GM12878 (cell line): ENCODE results near the gene SURF4. TPM values are rescaled to one million over a fixed set of nuclear protein-coding genes. Genes with fewer than 3 reads are reported as not detected.

ENCODE experiments used
- ATF7 ChIP-seq: fragments of 450-650 bp; IDR thresholded peaks from 2 replicates; pipeline ENCODE4 v1.6.1; 2016; ENCODE audit warnings: low read depth, mild to moderate bottlenecking
- BHLHE40 ChIP-seq, 2 experiments: fragments of 450-650 bp in 1 of 2; IDR thresholded peaks; 2 replicates each; pipeline ENCODE4 v1.6.1; 2011 to 2017; ENCODE audit warnings: low read depth in 2 of 2, borderline replicate concordance in 1 of 2, improper control_type of control experiment in 1 of 2, low read length in 1 of 2, mild to moderate bottlenecking in 1 of 2
- CHD1 ChIP-seq: IDR thresholded peaks from 2 replicates; pipeline ENCODE4 v1.6.1; 2012; ENCODE audit warnings: low read depth, low read length, improper control_type of control experiment
- DPF2 ChIP-seq: fragments of 450-650 bp; IDR thresholded peaks from 2 replicates; pipeline ENCODE4 v1.6.1; 2017; ENCODE audit warnings: mild to moderate bottlenecking
- EGR1 ChIP-seq, 2 experiments: IDR thresholded peaks; 1 replicate in 1 of 2; 2 replicates in 1 of 2; pipeline ENCODE4 v1.6.1; 2011 to 2012; ENCODE audit warnings: low read depth in 2 of 2, low read length in 2 of 2, borderline replicate concordance in 1 of 2, mild to moderate bottlenecking in 1 of 2, moderate library complexity in 1 of 2
- HDAC2 ChIP-seq: fragments of 200-600 bp; sonication (generic); IDR thresholded peaks from 2 replicates; pipeline ENCODE4 v1.6.1; 2017
- HDGF ChIP-seq: fragments of 450-650 bp; IDR thresholded peaks from 2 replicates; pipeline ENCODE4 v1.6.1; 2016; ENCODE audit warnings: antibody characterized with exemption
- JUNB ChIP-seq: IDR thresholded peaks from 2 replicates; pipeline ENCODE4 v1.6.1; 2016; ENCODE audit warnings: antibody characterized with exemption, mild to moderate bottlenecking
- JUND ChIP-seq: IDR thresholded peaks from 2 replicates; pipeline ENCODE4 v1.6.1; 2012; ENCODE audit warnings: low read depth, mild to moderate bottlenecking, low read length, improper control_type of control experiment, moderate library complexity
- KAT2A ChIP-seq: conservative IDR thresholded peaks from 2 replicates; pipeline ENCODE4 v1.6.1; 2011; ENCODE audit warnings: low read depth, low read length; ENCODE audit not compliant: control insufficient read depth
- KDM1A ChIP-seq: fragments of 200-600 bp; sonication (generic); IDR thresholded peaks from 2 replicates; pipeline ENCODE4 v1.6.1; 2016; ENCODE audit warnings: borderline replicate concordance
- MEF2A ChIP-seq: IDR thresholded peaks from 2 replicates; pipeline ENCODE4 v1.6.1; 2011; ENCODE audit warnings: low read depth, mild to moderate bottlenecking, low read length, moderate library complexity; ENCODE audit not compliant: insufficient read depth
- MTA2 ChIP-seq: fragments of 450-650 bp; IDR thresholded peaks from 2 replicates; pipeline ENCODE4 v1.6.1; 2016; ENCODE audit warnings: low read depth, mild to moderate bottlenecking, moderate library complexity
- PAX5 ChIP-seq: IDR thresholded peaks from 2 replicates; pipeline ENCODE4 v1.6.1; 2011; ENCODE audit warnings: low read depth, low read length, borderline replicate concordance
- POLR2A ChIP-seq: IDR thresholded peaks from 2 replicates; pipeline ENCODE4 v1.6.1; 2011; ENCODE audit warnings: low read depth, mild to moderate bottlenecking, low read length
- SREBF2 ChIP-seq: IDR thresholded peaks from 2 replicates; pipeline ENCODE4 v1.6.1; 2012; ENCODE audit warnings: mild to moderate bottlenecking, low read length
- SRF ChIP-seq, 2 experiments: IDR thresholded peaks; 2 replicates each; pipeline ENCODE4 v1.6.1; 2011; ENCODE audit warnings: low read depth in 2 of 2, low read length in 2 of 2, mild to moderate bottlenecking in 1 of 2, moderate library complexity in 1 of 2
- STAT3 ChIP-seq: IDR thresholded peaks from 2 replicates; pipeline ENCODE4 v1.6.1; 2011; ENCODE audit warnings: low read depth, low read length, improper control_type of control experiment
- TBL1XR1 ChIP-seq: IDR thresholded peaks from 2 replicates; pipeline ENCODE4 v1.6.1; 2012; ENCODE audit warnings: low read depth, low read length, improper control_type of control experiment
- ZNF207 ChIP-seq: fragments of 450-650 bp; IDR thresholded peaks from 2 replicates; pipeline ENCODE4 v1.6.1; 2014; ENCODE audit warnings: antibody characterized with exemption, mild to moderate bottlenecking, borderline replicate concordance
- ZNF274 ChIP-seq: IDR thresholded peaks from one replicate; pipeline ENCODE4 v1.8.0; 2011; ENCODE audit not compliant: insufficient read length, insufficient read depth
- ZZZ3 ChIP-seq: IDR thresholded peaks from 2 replicates; pipeline ENCODE4 v1.6.1; 2011; ENCODE audit warnings: low read depth; ENCODE audit not compliant: control insufficient read depth, insufficient read length
- polyA plus RNA-seq, 11 experiments: library from polyadenylated mRNA; depleted of rRNA in 4 of 11; unstranded in 6 of 11; stranded (reverse) in 5 of 11; fragments of >200 nt; fragmentation: Nextera tagmentation in 4 of 11; fragmentation: Illumina TruSeq in 1 of 11; extraction: Ambion mirVana in 4 of 11; extraction: Trizol in 1 of 11; gene quantifications; 1 replicate in 1 of 11; 2 replicates in 10 of 11; pipeline versions ENCODE4 v1.2.1 to v1.2.3, GENCODE V29; 2011 to 2016; ENCODE audit warnings: inconsistent platforms in 2 of 11, missing spikeins in 2 of 11, low read depth in 1 of 11
- total RNA-seq, 4 experiments: library from RNA; depleted of rRNA in 3 of 4; stranded (reverse); fragments of >200 nt in 3 of 4; fragmentation: Illumina TruSeq in 1 of 4; extraction: Trizol in 1 of 4; gene quantifications; 2 replicates each; pipeline versions ENCODE4 v1.2.1 to v1.2.3, GENCODE V29; 2013 to 2021
- TF ChIP-seq, protein P1 (sequence below), 3 experiments: IDR thresholded peaks in 2 of 3; conservative IDR thresholded peaks in 1 of 3; 2 replicates each; pipeline ENCODE4 v1.5.1; 2011; ENCODE audit warnings: low read depth in 3 of 3, low read length in 3 of 3, mild to moderate bottlenecking in 3 of 3, control low read depth in 2 of 3, moderate library complexity in 2 of 3, inconsistent platforms in 1 of 3, mixed read lengths in 1 of 3; ENCODE audit not compliant: control insufficient read depth in 2 of 3, insufficient read depth in 1 of 3; ENCODE audit errors: extremely low read depth in 1 of 3
- TF ChIP-seq, protein P2 (sequence below): IDR thresholded peaks from 2 replicates; pipeline ENCODE4 v1.6.1; 2012; ENCODE audit warnings: mild to moderate bottlenecking, low read depth, low read length
- TF ChIP-seq, protein P3 (sequence below): IDR thresholded peaks from 2 replicates; pipeline ENCODE4 v1.6.1; 2011; ENCODE audit warnings: mild to moderate bottlenecking, low read depth, low read length, moderate library complexity; ENCODE audit not compliant: insufficient replicate concordance

SURF4 gene
- total and polyA plus RNA-seq, 10 of the 15 experiments (the other 5 are each of a cell fraction or from before 2014, with no cell fraction given) = 6.4 to 134 (median 78.7) TPM

DNA sequence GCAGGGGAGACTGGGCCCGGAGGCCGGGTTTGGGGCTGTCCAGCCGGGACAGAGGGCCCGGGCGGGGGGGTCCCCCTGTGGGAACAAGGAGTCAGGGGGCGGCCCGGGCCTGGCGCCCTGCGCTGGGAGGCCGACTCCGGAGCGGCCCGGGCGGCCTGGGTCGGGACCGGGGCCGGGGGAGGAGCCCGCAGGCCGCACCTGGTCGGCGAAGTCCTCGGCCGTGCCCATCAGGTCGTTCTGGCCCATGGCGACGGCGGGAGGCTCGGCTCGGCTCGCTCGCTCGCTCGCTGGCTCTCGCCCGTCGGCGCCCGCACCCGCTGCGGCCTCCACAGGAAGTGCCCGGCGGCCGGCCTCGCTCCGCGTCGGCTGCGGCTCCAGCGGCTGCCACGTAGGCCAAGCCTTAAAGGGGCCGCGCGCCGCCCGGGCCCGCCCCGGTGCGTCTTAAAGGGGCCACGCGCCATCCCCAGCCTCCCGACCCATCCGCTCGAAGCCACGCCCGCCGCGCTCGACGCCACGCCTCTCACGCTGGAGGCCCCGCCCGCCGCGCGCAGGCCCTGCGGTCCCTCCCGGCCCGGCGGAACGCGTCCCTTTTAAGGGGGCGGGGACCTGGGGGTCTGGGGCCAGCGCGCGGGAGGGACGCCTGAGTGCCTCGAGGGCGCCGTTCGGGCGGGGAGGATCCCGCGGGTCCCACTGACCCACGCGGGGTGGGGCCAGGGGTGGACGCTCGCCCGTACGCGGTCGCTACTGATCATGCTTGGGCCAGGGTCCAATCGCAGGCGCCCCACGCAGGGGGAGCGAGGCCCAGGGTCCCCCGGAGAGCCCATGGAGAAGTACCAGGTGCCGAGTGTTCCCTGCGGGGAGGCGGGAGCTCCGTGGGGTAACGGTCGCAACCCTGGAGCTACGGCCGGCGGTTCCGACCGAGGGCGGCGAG, at the start of gene SURF4, which contains the start of gene STKLD1 (continued):
- TF ChIP-seq PAX5 (no peak), STAT3 (no peak), SREBF2 (no peak), SRF (IDR thresholded peaks at IDR 0.05; ENCODE audit: low read depth in 2 of 2, low read length in 2 of 2) (peak; percentile 5 to 49; a peak in 1 of 4 replicates), KDM1A (no peak), JUNB (no peak), POLR2A (peak; percentile 97), TBL1XR1 (no peak), CHD1 (no peak), JUND (no peak), MEF2A (0 out of 2 replicates have a peak, but pooled peaks have one; percentile 21), HDAC2 (no peak), KAT2A (no peak), BHLHE40 (IDR thresholded peaks at IDR 0.05; ENCODE audit: borderline replicate concordance in 1 of 2, low read depth in 2 of 2, low read length in 1 of 2) (peak; percentile 61 to 85), ATF7 (no peak), DPF2 (peak; percentile 89), ZZZ3 (no peak), ZNF207 (peak; percentile 68; the same call in 1 of the 2 replicates), EGR1 (IDR thresholded peaks at IDR 0.05; ENCODE audit: borderline replicate concordance in 1 of 2, low read depth in 2 of 2, low read length in 2 of 2) (0 out of 3 replicates have a peak, but pooled peaks of 1 of the 2 experiments have one; percentile 34), MTA2 (no peak), HDGF (no peak), ZNF274 (no peak)
- TF ChIP-seq, protein P1, sequence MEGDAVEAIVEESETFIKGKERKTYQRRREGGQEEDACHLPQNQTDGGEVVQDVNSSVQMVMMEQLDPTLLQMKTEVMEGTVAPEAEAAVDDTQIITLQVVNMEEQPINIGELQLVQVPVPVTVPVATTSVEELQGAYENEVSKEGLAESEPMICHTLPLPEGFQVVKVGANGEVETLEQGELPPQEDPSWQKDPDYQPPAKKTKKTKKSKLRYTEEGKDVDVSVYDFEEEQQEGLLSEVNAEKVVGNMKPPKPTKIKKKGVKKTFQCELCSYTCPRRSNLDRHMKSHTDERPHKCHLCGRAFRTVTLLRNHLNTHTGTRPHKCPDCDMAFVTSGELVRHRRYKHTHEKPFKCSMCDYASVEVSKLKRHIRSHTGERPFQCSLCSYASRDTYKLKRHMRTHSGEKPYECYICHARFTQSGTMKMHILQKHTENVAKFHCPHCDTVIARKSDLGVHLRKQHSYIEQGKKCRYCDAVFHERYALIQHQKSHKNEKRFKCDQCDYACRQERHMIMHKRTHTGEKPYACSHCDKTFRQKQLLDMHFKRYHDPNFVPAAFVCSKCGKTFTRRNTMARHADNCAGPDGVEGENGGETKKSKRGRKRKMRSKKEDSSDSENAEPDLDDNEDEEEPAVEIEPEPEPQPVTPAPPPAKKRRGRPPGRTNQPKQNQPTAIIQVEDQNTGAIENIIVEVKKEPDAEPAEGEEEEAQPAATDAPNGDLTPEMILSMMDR (IDR thresholded peaks at IDR 0.05 in 2 of 3, conservative IDR thresholded peaks at IDR 0.05 in 1 of 3; ENCODE audit: control insufficient read depth in 2 of 3, extremely low read depth in 1 of 3, insufficient read depth in 1 of 3, low read depth in 3 of 3, low read length in 3 of 3) = no peak
- TF ChIP-seq, protein P2, sequence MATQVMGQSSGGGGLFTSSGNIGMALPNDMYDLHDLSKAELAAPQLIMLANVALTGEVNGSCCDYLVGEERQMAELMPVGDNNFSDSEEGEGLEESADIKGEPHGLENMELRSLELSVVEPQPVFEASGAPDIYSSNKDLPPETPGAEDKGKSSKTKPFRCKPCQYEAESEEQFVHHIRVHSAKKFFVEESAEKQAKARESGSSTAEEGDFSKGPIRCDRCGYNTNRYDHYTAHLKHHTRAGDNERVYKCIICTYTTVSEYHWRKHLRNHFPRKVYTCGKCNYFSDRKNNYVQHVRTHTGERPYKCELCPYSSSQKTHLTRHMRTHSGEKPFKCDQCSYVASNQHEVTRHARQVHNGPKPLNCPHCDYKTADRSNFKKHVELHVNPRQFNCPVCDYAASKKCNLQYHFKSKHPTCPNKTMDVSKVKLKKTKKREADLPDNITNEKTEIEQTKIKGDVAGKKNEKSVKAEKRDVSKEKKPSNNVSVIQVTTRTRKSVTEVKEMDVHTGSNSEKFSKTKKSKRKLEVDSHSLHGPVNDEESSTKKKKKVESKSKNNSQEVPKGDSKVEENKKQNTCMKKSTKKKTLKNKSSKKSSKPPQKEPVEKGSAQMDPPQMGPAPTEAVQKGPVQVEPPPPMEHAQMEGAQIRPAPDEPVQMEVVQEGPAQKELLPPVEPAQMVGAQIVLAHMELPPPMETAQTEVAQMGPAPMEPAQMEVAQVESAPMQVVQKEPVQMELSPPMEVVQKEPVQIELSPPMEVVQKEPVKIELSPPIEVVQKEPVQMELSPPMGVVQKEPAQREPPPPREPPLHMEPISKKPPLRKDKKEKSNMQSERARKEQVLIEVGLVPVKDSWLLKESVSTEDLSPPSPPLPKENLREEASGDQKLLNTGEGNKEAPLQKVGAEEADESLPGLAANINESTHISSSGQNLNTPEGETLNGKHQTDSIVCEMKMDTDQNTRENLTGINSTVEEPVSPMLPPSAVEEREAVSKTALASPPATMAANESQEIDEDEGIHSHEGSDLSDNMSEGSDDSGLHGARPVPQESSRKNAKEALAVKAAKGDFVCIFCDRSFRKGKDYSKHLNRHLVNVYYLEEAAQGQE = no peak
- TF ChIP-seq, protein P3, sequence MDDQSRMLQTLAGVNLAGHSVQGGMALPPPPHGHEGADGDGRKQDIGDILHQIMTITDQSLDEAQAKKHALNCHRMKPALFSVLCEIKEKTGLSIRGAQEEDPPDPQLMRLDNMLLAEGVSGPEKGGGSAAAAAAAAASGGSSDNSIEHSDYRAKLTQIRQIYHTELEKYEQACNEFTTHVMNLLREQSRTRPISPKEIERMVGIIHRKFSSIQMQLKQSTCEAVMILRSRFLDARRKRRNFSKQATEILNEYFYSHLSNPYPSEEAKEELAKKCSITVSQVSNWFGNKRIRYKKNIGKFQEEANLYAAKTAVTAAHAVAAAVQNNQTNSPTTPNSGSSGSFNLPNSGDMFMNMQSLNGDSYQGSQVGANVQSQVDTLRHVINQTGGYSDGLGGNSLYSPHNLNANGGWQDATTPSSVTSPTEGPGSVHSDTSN = no peak
